Esophagus squamous epithelium (tissue), 5 donors: Measurements from ENCODE around the gene GPR156. TPM values are rescaled to one million over a fixed set of nuclear protein-coding genes. Genes with fewer than 3 reads are reported as not detected.
A peak's percentile ranks its signal among the peaks of the same experiment; 100 is the strongest.
"Not testable (repeated sequence)": the region's sequence is repeated elsewhere in the genome, so short reads cannot be mapped to it uniquely, and the experiment has no call there.

Source experiments
- DNase-seq: peaks from one replicate; lab custom pipeline; 2025; lab: John Stamatoyannopoulos, UW
- H3K27ac ChIP-seq, 4 donors: fragments of 200-600 bp; sonication (generic); one replicate each; pipeline ENCODE4 v1.5.1; 2016 to 2019; ENCODE audit warnings: mild to moderate bottlenecking in 1 of 4
- H3K27me3 ChIP-seq, 4 donors: fragments of 200-600 bp; sonication (generic); 1 replicate in 3 of 4; 2 replicates in 1 of 4; pipeline versions ENCODE4 v1.5.1 to v1.6.0; 2017 to 2021; ENCODE audit warnings: antibody characterized with exemption in 1 of 4
- H3K36me3 ChIP-seq, 3 donors: fragments of 200-600 bp; sonication (generic); one replicate each; pipeline ENCODE4 v1.5.1; 2016 to 2019
- H3K4me1 ChIP-seq, 3 donors: fragments of 200-600 bp; sonication (generic); one replicate each; pipeline ENCODE4 v1.5.1; 2017 to 2019
- H3K4me3 ChIP-seq, 4 donors: fragments of 200-600 bp; sonication (generic); 1 replicate in 3 of 4; 2 replicates in 1 of 4; pipeline ENCODE4 v1.5.1; 2016 to 2019; ENCODE audit warnings: mild to moderate bottlenecking in 2 of 4, moderate library complexity in 1 of 4
- H3K9me3 ChIP-seq, 3 donors: fragments of 200-600 bp; sonication (generic); one replicate each; pipeline ENCODE4 v1.5.1; 2016 to 2019
- CTCF ChIP-seq, 6 experiments: fragments of 450-650 bp in 4 of 6; fragments of 200-600 bp in 2 of 6; sonication (generic) in 2 of 6; IDR thresholded peaks; one replicate each; pipeline ENCODE4 v1.5.1; 2016 to 2019; ENCODE audit warnings: antibody characterized with exemption in 6 of 6, mild to moderate bottlenecking in 4 of 6, moderate library complexity in 4 of 6
- POLR2A ChIP-seq, 4 donors: fragments of 450-650 bp; IDR thresholded peaks; one replicate each; pipeline ENCODE4 v1.6.1; 2017; ENCODE audit warnings: antibody characterized with exemption in 4 of 4, mild to moderate bottlenecking in 4 of 4, moderate library complexity in 3 of 4
- WGBS, 2 donors: methylation state at CpG; one replicate each; pipeline ENCODE4 v1.1.5; 2018; 5-methylcytosine and 5-hydroxymethylcytosine counted together
- intact Hi-C: fragments of 100-400 bp; cut with DNase I; formaldehyde crosslinking; loops from one replicate; pipeline ENCODE4 v1.15.0; 2022
- total RNA-seq, 4 donors: library from RNA; depleted of rRNA; stranded (reverse); fragments of >200 nt; gene quantifications; one replicate each; pipeline ENCODE4 v1.1.0, GENCODE V29; 2016
- donor health status: DM: yes; HTN: yes; CAD: no.

The GPR156 gene
- total RNA-seq: under 1 TPM in 3 of 4 donors, not detected in 1; 0.19 to 0.94 (median 0.57) TPM

- no peak for DNase-seq
- H3K27me3 ChIP-seq: peaks cover 0 to 33% (median 0%) of the 10 kb centered on the region in 4 donors
- peak within 1 kb of the TSS in 1 of 4 donors; percentile 29 for H3K27ac ChIP-seq
- intact Hi-C loops: no loop called here
- WGBS, 2 donors: 19 to 21% methylated on average over 7 to 9 of the region's 72 CpGs
- TF ChIP-seq CTCF (IDR thresholded peaks at IDR 0.05) (no peak), POLR2A (IDR thresholded peaks at IDR 0.05) (no peak)
- peaks cover 0 to 15% (median 3%) of the 10 kb centered on the region in 3 donors for H3K4me1 ChIP-seq
- H3K4me3 ChIP-seq: peak within 1 kb of the TSS; percentile 35 to 73 (median 52)
- no peaks in the 10 kb centered on the region for H3K9me3 ChIP-seq
- H3K36me3 ChIP-seq: no peaks in the 10 kb centered on the region
These were observed at the start of gene GPR156 for GRCh38 chr3:120284747-120285507. Gene GPR156, minus strand, starts transcription at chr3:120285222. Its CDS starts 41,124 bp downstream, at chr3:120244098.

- no peak overlapping the region for H3K27ac ChIP-seq
- no peaks in the 10 kb centered on the region for H3K4me1 ChIP-seq
- no peak for DNase-seq
- intact Hi-C loops: no loop called here
- no peak for TF ChIP-seq POLR2A (IDR thresholded peaks at IDR 0.05)
- no peak for TF ChIP-seq CTCF (IDR thresholded peaks at IDR 0.05)
- no peaks in the 10 kb centered on the region for H3K9me3 ChIP-seq
- peaks cover 0 to 71% (median 0%) of the 10 kb centered on the region in 3 donors for H3K36me3 ChIP-seq
- no peak overlapping the region for H3K4me3 ChIP-seq
- 97 to 98% methylated on average over 2 to 6 of the region's 8 CpGs for WGBS, 2 donors
- H3K27me3 ChIP-seq: no peaks in the 10 kb centered on the region
These were observed 47.6 kb upstream of the GPR156 start for GRCh38 chr3:120332646-120333045.

GRCh38 chr3:120331076-120331475 is 46.1 kb upstream of the GPR156 start:
- Histone ChIP-seq H3K36me3 (peaks cover 0 to 79% (median 0%) of the 10 kb centered on the region in 3 donors), H3K27me3 (no peaks in the 10 kb centered on the region), H3K9me3 (no peaks in the 10 kb centered on the region), H3K4me3 (no peak overlapping the region), H3K27ac (no peak overlapping the region), H3K4me1 (no peaks in the 10 kb centered on the region)
- WGBS, 2 donors: 90 to 100% methylated on average over 2 of the region's 2 CpGs
- TF ChIP-seq POLR2A (IDR thresholded peaks at IDR 0.05) (no peak), CTCF (IDR thresholded peaks at IDR 0.05) (no peak)
- intact Hi-C loops: no loop called here
- DNase-seq: no peak

- Histone ChIP-seq H3K36me3 (peaks cover 0 to 73% (median 0%) of the 10 kb centered on the region in 3 donors), H3K4me3 (no peak overlapping the region), H3K9me3 (no peaks in the 10 kb centered on the region), H3K27me3 (no peaks in the 10 kb centered on the region), H3K4me1 (no peaks in the 10 kb centered on the region), H3K27ac (no peak overlapping the region)
- intact Hi-C loops: no loop called here
- WGBS, 2 donors: 92% methylated on average over 2 of the region's 2 CpGs
- no peak for DNase-seq
- no peak for TF ChIP-seq POLR2A (IDR thresholded peaks at IDR 0.05)
- TF ChIP-seq CTCF (IDR thresholded peaks at IDR 0.05): no peak
These were observed 41.8 kb upstream of the GPR156 start for GRCh38 chr3:120326784-120327183.

- no peaks in the 10 kb centered on the region for H3K4me1 ChIP-seq
- intact Hi-C loops: no loop called here
- no peak for DNase-seq
- H3K36me3 ChIP-seq: peaks cover 0 to 49% (median 0%) of the 10 kb centered on the region in 3 donors
- no peak overlapping the region for H3K27ac ChIP-seq
- H3K4me3 ChIP-seq: no peak overlapping the region
- H3K9me3 ChIP-seq: no peaks in the 10 kb centered on the region
- TF ChIP-seq POLR2A (IDR thresholded peaks at IDR 0.05): no peak
- no peak for TF ChIP-seq CTCF (IDR thresholded peaks at IDR 0.05)
- H3K27me3 ChIP-seq: no peaks in the 10 kb centered on the region
- 58 to 59% methylated on average over 1 of the region's 1 CpG for WGBS, 2 donors
These were observed 39.2 kb upstream of the GPR156 start for GRCh38 chr3:120324190-120324589.

- H3K4me1 ChIP-seq, H3K4me3 ChIP-seq, H3K9me3 ChIP-seq, DNase-seq, H3K27me3 ChIP-seq, intact Hi-C loops, H3K27ac ChIP-seq: not testable (repeated sequence)
- WGBS, 2 donors: 68 to 75% methylated on average over 4 of the region's 4 CpGs
- H3K36me3 ChIP-seq: peaks cover 0 to 46% (median 0%) of the 10 kb centered on the region in 3 donors
These were observed 38.7 kb upstream of the GPR156 start for GRCh38 chr3:120323761-120324160.
